Measurements from ENCODE around the gene ADAM12. TPM values are rescaled to one million over a fixed set of nuclear protein-coding genes. Genes with fewer than 3 reads are reported as not detected.

Gene ADAM12
- total RNA-seq, 4 donors from 2014 or later: under 0.01 to 60.8 (median 0.64) TPM; not detected in 1

- H3K36me3 ChIP-seq: no peaks in the 10 kb centered on the region
- H3K27me3 ChIP-seq: no peaks in the 10 kb centered on the region
- no peak overlapping the region for H3K4me3 ChIP-seq
- no peaks in the 10 kb centered on the region for H3K4me1 ChIP-seq
- H3K9me3 ChIP-seq: no peaks in the 10 kb centered on the region
- no peak for DNase-seq
- no peak overlapping the region for H3K27ac ChIP-seq
- intact Hi-C loops (cut with DNase I; ENCODE audit: low total_unique reads): no loop called here
- TF ChIP-seq CTCF (IDR thresholded peaks at IDR 0.05): no peak
- no peak for TF ChIP-seq POLR2A (IDR thresholded peaks at IDR 0.05)
Measured at GRCh38 chr10:126402721-126403695, 14.7 kb upstream of the ADAM12 start.

- no peak for DNase-seq
- Histone ChIP-seq H3K27ac (no peak overlapping the region), H3K27me3 (no peaks in the 10 kb centered on the region), H3K36me3 (no peaks in the 10 kb centered on the region), H3K4me1 (no peaks in the 10 kb centered on the region), H3K4me3 (no peak overlapping the region), H3K9me3 (no peaks in the 10 kb centered on the region)
- intact Hi-C loops (cut with DNase I; ENCODE audit: low total_unique reads): no loop called here
- no peak for TF ChIP-seq POLR2A (IDR thresholded peaks at IDR 0.05)
- no peak for TF ChIP-seq CTCF (IDR thresholded peaks at IDR 0.05)
Measured at GRCh38 chr10:126400641-126401040, 12.4 kb upstream of the ADAM12 start.

- H3K9me3 ChIP-seq: no peaks in the 10 kb centered on the region
- no peaks in the 10 kb centered on the region for H3K27me3 ChIP-seq
- no peak overlapping the region for H3K4me3 ChIP-seq
- intact Hi-C loops (cut with DNase I; ENCODE audit: low total_unique reads): no loop called here
- no peak overlapping the region for H3K27ac ChIP-seq
- no peak for DNase-seq
- TF ChIP-seq CTCF (IDR thresholded peaks at IDR 0.05) (no peak), POLR2A (IDR thresholded peaks at IDR 0.05) (no peak)
- no peaks in the 10 kb centered on the region for H3K36me3 ChIP-seq
- H3K4me1 ChIP-seq: no peaks in the 10 kb centered on the region
Measured at GRCh38 chr10:126398924-126399323, 10.6 kb upstream of the ADAM12 start.

GRCh38 chr10:126398383-126398743 is 10.1 kb upstream of the ADAM12 start:
- intact Hi-C loops (cut with DNase I; ENCODE audit: low total_unique reads): no loop called here
- Histone ChIP-seq H3K27ac (no peak overlapping the region), H3K4me3 (no peak overlapping the region), H3K9me3 (no peaks in the 10 kb centered on the region), H3K36me3 (no peaks in the 10 kb centered on the region), H3K4me1 (no peaks in the 10 kb centered on the region), H3K27me3 (no peaks in the 10 kb centered on the region)
- DNase-seq: no peak
- TF ChIP-seq CTCF (IDR thresholded peaks at IDR 0.05): no peak
- TF ChIP-seq POLR2A (IDR thresholded peaks at IDR 0.05): no peak

- no peak for DNase-seq
- no peaks in the 10 kb centered on the region for H3K36me3 ChIP-seq
- TF ChIP-seq CTCF (IDR thresholded peaks at IDR 0.05) (no peak), POLR2A (IDR thresholded peaks at IDR 0.05) (no peak)
- H3K9me3 ChIP-seq: no peaks in the 10 kb centered on the region
- H3K27ac ChIP-seq: no peak overlapping the region
- no peaks in the 10 kb centered on the region for H3K27me3 ChIP-seq
- intact Hi-C loops (cut with DNase I; ENCODE audit: low total_unique reads): no loop called here
- H3K4me1 ChIP-seq: no peaks in the 10 kb centered on the region
- H3K4me3 ChIP-seq: no peak overlapping the region
Measured at GRCh38 chr10:126397640-126398382, 9.5 kb upstream of the ADAM12 start.

Measured in uterus (tissue), 4 donors.